Epithelial cell of proximal tubule (primary cell): ENCODE data around the gene UST. TPM values are rescaled to one million over a fixed set of nuclear protein-coding genes. Genes with fewer than 3 reads are reported as not detected.
A peak's percentile ranks its signal among the peaks of the same experiment; 100 is the strongest.
"Not testable (repeated sequence)": the region's sequence is repeated elsewhere in the genome, so short reads cannot be mapped to it uniquely, and the experiment has no call there.

Source experiments
- DNase-seq: peaks from one replicate; pipeline ENCODE4 v3.0.0-alpha.2; 2011; ENCODE audit warnings: low read depth
- H3K4me3 ChIP-seq: 2 replicates; pipeline ENCODE4 v1.5.1; 2011; ENCODE audit warnings: low read depth, mild to moderate bottlenecking, low read length
- total RNA-seq: library from RNA; depleted of rRNA; stranded (reverse); fragments of >200 nt; gene quantifications from 2 replicates; pipeline ENCODE4 v1.2.3, GENCODE V29; 2015
- TF ChIP-seq, protein P1 (sequence below): conservative IDR thresholded peaks from 2 replicates; pipeline ENCODE4 v1.5.1; 2012; ENCODE audit warnings: low read depth, mild to moderate bottlenecking, low read length

Gene UST
- total RNA-seq, 1 donor from 2014 or later, result 1.1 TPM

DNA sequence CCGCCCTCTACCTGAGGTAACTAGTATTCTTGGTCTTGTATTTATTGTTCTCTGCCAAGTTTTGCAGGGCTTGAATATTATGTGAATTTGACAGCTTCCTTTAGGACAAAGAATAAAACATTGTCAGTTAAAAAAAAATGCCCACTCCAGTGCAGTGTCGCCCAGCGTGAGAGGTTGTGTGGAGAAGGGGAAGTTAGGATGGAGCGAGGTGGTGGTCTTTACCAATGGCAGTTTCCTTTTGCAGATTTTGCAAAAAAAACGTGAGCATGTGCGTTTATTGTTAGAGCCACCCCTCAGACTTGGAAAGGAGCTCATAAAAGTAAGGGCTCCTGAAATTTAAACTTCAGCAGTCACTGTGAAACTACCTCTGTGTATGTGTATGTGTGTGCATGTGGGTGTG is 28.3 kb downstream of the UST start:
- TF ChIP-seq, protein P1, sequence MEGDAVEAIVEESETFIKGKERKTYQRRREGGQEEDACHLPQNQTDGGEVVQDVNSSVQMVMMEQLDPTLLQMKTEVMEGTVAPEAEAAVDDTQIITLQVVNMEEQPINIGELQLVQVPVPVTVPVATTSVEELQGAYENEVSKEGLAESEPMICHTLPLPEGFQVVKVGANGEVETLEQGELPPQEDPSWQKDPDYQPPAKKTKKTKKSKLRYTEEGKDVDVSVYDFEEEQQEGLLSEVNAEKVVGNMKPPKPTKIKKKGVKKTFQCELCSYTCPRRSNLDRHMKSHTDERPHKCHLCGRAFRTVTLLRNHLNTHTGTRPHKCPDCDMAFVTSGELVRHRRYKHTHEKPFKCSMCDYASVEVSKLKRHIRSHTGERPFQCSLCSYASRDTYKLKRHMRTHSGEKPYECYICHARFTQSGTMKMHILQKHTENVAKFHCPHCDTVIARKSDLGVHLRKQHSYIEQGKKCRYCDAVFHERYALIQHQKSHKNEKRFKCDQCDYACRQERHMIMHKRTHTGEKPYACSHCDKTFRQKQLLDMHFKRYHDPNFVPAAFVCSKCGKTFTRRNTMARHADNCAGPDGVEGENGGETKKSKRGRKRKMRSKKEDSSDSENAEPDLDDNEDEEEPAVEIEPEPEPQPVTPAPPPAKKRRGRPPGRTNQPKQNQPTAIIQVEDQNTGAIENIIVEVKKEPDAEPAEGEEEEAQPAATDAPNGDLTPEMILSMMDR, result no peak
- no peak for DNase-seq
- H3K4me3 ChIP-seq, result no peak overlapping the region

DNA sequence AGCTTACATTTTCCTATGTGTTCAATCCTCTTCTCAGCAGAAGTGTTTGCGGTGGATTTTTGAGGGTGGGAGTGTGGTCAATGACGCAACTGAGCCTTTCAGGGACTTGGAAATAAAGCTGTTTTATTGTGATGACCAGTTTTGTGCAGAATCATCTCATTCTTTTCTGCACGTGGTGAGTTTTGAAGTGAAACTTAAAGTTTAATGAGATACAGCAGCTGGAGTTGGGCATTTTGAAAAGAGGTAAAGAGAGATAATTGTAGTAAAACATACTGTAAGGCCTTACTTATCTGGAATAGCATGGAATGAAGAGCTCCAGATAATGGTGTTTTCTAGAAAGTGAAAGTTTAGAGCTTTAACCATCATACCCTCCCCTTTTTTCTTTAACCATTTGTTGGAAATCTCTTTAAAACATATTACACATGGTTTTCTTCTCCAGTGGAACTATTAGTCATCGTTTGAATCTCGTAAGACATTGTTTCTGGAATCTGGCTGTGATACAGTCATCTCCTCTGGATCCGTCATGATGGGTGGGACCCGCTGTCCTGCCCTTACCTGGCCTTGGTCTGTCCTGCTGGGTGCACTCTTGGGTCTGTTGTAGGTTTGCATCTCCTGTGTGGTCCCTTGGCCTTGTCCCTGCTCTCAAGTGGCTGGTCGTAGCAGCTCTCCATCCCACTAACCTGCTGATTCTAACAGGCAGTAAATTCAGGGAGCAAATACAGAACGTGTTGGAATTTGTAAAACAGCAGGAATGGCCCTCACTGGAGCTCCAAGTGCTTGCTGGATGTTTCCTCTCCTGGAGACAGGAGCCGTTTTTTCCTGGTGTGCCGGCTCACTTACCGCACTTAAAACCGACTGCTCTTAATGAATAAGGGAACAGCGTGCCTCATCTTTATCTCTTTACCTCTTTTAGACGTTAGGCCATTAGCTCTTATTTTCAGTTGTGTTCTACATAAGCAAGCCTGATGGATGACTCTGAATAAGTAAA is 29.8 kb downstream of the UST start:
- no peak for DNase-seq
- no peak overlapping the region for H3K4me3 ChIP-seq
- TF ChIP-seq, protein P1, result no peak

DNA sequence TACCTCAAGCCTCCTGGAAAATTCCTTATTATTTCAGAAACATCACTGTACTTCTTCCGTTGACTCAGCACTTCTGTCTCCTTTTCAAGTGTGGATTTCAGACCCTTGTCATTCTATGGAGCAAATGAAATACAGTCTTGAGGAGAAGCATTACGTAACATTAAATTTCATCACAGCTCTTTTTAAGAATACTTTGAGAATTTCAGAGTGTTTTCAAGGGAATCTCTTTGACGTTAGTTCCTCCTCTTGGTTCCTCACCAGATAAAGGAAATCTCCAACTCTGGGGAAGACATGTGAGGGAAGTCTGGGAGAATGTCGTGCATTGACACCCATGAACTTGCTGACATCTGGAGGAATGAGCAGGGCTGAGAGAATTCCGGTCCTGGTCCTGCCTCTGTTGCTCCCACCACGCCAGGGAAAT is 32.3 kb downstream of the UST start:
- no peak for DNase-seq
- no peak overlapping the region for H3K4me3 ChIP-seq
- TF ChIP-seq, protein P1, result no peak

DNA sequence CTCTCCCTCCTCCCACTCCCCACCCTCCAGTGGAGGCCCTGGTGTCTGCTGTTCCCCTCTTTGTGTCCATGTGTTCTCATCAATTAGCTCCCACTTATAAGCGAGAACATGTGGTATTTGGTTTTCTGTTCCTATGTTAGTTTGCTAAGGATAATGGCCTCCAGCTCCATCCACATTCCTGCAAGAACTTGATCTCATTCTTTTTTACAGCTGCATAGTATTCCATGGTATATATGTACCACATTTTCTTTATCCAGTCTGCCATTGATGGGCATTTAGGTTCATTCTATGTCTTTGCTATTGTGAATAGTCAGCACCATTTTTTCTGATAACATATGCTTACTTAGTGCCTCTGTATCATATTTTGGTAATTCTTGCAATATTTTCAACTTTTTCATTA is 33.6 kb downstream of the UST start:
- DNase-seq, H3K4me3 ChIP-seq: not testable (repeated sequence)

- no peak for DNase-seq
- TF ChIP-seq, protein P1, result peak; percentile 4
These were observed 34.1 kb downstream of the UST start for GRCh38 chr6:148780918-148781436.

GRCh38 chr6:148789948-148790347 is 43.1 kb downstream of the UST start:
- no peak for DNase-seq
- H3K4me3 ChIP-seq, result no peak overlapping the region
- TF ChIP-seq, protein P1, result no peak

More at GRCh38 chr6:148780918-148781436, 34.1 kb downstream of the UST start:
- H3K4me3 ChIP-seq, result no peak overlapping the region

- TF ChIP-seq, protein P1, result no peak
- no peak for DNase-seq
- H3K4me3 ChIP-seq, result no peak overlapping the region
These were observed 43.6 kb downstream of the UST start for GRCh38 chr6:148790404-148790803.
